Stromal cell of bone marrow (primary cell): ENCODE measurements around the gene RABL6.
"Not testable (repeated sequence)": the region's sequence is repeated elsewhere in the genome, so short reads cannot be mapped to it uniquely, and the experiment has no call there.

Experiments
- DNase-seq: peaks from one replicate; pipeline ENCODE4 v3.0.0-alpha.2; 2012; ENCODE audit warnings: low read depth

The RABL6 gene

DNA sequence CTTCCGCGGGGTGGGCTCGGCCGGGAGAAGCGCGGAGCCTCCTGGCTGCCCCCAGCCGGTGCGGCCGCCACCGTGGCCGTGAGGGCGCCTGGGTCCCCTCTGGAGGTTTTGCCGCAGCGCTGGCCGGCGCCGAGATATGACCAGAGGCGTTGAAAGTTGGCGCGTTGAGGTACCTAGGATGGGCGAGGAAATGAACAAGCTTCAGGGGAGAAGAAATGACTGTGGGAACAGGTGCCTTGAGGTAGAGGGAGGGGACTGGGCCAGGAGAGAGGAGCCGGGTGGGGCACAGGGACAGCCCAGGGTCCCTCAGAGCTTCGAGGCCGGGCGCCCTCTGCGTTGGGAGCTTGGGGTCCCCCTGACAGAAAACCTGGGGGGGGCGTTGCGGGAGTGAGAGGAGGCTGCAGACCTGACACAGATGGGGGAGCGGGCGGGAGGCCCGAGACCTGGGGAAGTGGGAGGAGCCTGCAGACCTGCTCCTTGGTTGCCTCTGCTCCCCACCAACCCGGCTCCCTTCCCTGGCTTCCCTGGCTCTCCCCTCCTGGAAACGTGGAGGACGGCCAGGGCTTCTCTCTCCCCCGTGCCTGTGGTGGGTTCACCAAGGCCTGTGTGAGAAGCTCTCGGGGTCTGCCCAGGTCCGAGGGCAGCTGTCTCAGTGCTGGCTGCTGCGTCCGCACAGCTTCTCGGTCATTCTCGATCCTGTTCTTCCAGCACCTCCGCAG, 14.2 kb downstream of the RABL6 start:
- DNase-seq = no peak

DNA sequence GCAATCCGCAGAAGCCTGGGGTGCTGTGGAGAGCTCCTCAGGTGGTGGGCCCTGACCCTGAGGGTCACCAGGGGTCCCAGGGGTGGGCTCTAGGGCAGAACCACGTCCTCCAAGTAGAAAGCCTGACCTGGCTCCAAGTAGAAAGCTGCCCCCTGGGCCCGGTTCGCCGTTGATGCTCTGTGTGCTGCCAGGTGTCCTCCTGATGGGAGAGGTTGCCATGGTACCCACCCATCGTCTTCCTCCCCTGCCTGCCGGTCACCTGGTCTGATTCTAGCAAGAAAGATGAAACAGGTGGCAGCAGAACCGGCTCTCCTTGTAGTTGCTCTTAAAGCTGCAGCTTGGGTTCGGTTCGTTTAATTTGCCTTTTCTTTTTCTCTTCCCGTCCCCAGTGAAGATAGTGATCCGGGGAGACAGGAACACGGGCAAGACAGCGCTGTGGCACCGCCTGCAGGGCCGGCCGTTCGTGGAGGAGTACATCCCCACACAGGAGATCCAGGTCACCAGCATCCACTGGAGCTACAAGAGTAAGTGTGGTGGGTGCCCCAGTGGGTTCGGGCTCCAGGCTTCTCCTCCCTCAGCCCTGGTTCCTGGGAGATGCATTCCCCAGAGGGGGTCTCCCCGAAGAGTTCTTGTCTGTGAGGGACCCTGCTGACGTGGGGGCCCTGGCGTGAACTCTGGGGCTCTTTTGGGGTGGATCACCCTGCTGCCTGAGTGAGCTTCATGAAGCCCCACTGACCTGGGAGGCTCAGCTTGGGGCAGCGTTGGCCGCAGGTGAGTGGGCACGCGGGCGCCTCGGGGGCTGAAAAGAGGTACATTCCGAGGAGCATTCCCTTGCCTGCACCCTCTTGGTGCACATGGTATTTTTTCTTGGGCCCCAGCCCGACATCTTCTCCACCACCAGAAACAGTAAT, 15.6 kb downstream of the RABL6 start:
- DNase-seq = no peak

DNA sequence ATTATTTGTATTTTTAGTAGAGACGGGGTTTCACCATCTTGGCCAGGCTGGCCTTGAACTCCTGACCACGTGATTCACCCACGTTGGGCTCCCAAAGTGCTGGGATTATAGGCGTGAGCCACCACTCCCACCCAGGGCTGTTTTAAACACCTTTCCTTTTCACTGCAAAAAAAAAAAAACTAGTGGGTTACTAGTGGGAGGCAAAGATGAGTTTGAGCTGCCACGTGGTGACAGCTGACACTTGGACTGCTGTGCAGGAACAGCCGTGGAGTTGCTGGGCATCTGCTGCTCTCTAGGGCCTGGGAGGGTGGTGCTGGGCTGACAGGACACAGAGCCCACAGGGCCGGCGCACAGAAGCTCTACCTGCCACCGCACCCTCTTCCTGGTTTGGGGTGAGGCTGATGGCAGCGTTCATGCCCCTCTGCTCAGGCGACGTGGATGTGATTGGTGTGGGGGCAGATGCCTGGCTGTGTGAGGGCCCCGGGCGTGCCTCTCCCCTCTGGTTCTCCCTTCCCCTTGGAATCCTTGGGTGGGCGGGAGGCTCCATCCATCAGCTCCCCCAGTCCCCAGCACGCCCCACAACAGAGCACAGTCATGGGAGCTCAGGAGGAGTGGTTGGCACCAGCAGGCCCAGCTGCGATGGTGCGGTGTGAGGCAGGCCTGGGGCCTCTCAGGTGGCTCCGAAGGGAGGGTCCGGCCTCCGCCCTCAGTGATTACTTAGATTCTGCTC, 16.9 kb downstream of the RABL6 start:
- DNase-seq = no peak

DNA sequence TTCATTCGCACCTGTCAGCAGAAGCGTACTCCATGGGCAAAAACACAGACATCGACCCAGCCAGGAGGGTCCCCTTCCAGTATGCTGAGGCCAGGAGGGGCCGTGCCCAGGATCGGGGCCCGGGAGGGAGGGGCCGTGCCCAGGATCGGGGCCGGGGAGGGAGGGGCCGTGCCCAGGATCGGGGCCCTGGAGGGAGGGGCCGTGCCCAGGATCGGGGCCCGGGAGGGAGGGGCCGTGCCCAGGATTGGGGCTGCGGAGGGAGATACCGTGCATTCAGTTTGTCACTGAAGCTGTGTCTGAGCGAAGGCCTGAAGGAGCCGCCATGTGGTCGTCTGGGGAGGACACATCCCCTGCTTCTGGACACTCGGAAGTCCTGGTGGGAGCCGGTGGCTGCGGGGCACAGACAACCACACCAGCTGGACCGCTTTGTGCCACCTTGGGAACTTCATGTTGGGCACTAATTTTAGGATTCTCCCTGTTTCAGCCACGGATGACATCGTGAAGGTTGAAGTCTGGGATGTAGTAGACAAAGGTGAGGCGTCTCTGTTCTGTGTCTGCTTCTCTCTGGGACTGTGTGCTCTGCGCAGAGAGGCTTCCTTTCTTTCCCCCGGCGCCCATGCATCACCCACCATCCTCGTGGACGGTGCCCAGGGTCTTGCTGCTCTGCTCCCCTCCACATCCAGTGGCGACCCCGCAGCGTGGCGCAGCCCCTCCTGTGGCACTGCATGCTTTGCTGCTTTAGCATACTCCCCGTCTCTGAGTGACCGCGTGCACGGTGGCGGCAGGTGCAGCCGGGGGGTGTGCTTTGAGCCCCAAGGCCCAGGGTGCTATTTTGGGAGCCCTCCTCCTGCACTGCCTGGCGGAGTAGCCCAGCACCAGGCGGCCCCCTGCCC, 17.8 kb downstream of the RABL6 start:
- DNase-seq = no peak

DNA sequence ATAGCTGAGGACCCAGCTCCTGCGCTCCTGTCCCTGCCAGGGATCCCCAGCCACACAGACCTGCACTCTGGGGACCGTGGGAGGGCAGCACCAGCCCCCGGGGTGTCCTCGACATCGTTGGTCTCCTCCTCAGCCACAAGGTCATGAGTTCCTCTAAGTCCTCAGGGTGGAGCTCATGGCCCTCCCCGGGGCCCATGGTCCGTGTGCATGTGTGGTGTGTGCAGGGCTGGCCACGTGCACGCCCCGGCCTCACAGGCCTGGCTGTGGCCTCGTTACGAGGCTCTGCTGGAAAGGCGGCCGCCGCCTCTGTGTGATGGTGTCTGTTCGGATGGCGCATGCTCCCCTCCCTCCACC, 18.4 kb downstream of the RABL6 start:
- DNase-seq = no peak

DNA sequence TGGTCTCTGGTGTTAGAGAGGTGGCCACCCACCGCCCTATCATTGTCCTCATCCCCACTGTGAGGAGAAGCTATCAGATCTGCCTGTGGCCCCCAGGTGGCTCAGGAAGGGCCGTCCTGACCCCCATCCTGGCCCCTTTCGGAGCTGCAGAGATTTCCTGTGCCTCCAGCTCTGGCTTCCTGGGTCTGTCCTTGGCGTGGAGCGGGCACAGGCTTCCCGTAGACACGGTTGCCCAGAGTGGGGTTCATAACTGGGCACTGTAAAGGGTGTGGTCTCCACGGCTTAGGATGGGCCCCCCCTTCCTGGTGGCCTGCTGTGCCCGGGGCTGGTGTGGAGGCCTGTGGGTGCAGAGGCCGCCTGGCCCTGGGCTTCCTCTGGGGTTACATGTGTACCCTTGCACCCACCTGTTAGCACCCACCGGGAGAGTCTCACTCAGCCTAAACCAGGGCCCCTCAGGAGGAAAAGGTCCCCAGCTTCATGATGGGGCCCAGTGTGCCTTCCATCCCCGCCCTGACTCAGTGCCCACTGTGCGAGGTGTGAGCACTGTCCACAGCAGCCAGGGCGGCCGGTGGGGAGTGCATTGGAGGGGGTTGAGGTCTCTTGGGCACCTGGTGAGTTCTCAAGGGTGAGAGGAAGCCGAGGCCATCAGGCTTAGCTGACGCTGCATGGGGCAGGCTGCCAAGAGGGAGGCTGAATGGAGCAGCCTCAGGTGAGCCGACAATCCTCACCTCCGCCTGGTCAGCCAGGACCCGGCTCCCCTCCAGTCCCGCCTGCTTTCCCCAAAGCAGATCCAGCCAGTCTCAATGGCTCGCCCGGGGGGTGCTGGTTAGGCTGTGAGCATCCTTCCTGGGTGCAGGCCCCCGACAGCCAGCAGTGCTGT, 19.2 kb downstream of the RABL6 start:
- DNase-seq = no peak

DNA sequence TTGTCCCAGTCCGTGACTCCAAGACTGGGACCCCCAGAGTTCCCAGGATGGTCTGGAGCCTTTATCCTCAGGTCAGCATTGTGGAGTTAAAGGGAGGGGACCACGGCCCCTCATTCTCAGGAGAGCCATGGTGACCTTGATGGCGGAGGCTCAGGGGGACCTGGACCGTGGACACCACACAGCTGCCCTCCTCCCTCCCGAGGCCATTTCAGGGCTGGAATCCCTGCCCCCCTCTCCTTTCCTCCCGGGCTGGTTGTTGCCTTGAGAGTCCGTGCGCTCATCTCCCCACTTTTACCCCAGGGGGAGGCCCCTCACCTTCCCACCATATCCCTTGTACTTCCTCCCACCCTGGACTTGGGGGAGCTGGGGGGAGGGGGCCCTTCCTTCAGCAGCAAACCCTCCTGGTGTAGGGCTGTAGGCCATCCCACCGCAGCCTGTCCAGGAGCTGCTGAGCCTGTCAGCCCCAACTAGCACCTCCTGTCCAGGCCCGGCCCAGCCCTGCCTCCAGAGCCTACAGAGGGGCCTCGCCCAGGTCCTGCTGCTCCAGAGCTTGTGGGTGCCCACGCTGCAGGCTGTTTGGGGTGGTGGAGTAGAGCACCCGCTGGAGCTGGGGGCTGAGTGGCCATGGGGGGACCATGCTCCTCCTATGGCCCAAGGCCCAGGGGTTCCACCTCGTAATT, 20.2 kb downstream of the RABL6 start:
- no peak for DNase-seq

DNA sequence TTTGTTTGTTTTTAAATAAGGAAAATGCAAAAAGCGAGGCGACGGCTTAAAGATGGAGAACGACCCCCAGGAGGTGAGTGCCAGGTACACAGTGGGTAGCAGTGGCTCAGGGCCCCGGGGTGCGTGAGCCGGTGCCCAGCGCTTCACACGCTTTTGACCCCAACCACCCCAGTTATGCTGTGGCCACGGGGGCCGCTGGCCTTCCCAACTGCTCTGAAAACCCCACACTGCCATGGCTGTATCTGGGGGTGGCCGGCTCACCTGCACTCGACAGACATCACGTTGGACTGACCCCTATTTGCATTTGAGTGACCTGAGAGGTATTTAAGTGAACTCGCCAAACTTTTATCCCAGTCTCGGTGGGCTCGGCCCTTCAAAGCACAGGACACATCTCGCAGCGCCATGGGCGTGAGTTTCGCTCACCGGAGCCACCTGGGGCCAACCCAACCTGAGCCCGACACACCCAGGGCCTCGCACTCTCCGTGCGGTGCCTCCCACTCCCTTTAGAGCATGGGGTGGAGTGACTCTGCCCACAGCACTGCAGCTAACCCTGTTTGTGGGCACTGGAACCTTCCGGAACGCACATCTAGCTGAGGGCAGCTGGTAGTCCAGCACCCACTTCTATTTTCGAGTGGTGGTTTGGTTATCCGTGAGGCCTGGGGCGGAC, 20.9 kb downstream of the RABL6 start:
- no peak for DNase-seq

DNA sequence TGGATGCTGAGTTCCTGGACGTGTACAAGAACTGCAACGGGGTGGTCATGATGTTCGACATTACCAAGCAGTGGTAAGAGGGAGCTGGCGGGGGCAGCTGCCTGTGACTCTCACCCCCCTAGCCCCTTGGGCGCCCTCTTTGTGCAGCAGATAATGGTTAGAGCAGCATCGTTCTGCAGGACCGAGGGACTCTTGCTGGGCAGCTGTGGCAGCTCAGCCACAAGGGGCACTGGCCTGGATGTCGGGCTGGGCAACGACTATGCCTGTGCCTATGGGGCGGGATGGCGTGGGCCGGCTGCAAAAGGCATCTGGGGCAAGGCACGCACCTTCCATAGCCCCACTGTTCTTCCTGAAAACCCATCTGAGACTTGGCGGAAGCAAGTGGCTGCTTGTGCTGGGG, 21.7 kb downstream of the RABL6 start:
- no peak for DNase-seq

DNA sequence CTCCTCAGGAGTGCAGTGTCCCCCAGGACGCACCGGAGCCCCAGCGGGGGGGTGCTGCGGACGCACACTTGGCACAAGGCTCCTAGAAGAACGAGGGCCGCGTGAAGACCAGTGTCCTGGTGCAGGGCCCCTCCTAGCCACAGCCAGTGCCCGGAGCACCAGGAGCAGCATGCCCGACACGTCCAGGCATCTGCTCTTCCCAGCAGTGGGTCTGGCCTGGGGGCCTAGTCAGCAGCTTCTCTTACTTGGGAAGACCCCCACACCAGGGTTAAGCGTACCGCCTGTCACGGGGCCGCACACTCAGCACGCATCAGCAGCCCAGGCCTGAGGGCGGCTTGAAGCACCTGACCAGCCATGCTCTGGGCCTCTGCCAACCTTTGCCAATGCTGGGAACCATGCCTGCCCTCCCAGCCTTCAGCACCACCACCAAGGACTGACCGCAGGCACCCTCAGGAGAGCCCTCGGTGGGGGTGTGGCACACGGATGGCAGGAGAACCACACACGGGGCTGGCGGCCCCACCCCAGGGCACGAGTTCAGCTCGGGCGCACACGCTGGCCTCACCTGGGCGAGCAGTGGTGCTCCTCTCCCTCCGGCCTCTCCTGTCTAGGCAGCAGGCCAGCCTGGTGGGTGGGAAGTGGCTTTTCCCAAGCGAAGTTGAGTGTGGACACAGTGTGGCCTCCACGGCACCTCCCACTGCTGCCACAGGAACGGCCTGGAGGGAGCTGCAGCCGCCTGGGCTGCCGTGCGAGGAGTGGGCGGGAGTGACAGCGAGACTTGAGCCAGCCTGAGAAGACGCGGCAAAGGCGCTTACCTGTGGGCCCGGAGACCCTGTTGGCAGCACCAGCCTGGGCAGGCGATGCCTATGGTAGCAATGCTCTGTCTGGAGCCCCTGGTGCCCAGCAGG, 22.5 kb downstream of the RABL6 start:
- no peak for DNase-seq

DNA sequence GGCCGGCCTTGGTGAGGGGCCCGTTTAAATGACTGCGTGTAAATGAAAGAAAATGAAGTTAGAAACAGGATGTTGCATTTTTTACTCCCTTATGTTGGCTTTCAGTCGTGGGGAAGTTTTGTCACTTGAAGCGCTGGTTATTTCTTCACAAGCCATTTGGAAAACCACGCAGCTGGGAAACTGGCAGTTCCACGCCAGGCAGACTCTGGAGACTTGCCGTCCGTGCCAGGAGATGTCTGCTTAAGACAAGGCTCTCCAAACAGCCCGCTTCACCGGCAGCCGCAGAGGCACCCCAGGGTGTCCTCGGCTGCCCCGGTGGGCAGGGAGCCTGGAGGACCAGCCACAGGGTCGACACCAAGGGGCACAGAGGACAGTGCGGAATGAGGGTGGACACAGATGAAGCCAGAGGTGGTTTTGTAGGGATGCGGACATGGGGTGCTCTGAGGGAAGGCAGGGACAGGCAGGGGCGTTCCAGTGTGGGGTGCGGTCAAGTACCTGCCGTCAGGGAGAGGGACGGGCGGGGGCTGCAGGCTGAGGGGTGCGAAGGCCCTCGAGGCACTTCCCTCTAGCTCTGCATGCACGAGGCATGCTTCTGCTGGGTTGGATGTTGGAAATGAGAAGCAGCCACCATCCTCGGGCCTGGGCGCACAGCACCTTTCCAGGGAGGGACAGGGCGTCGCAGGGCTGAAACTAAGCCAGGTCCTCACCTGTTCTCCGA, 23.4 kb downstream of the RABL6 start:
- DNase-seq = no peak

DNA sequence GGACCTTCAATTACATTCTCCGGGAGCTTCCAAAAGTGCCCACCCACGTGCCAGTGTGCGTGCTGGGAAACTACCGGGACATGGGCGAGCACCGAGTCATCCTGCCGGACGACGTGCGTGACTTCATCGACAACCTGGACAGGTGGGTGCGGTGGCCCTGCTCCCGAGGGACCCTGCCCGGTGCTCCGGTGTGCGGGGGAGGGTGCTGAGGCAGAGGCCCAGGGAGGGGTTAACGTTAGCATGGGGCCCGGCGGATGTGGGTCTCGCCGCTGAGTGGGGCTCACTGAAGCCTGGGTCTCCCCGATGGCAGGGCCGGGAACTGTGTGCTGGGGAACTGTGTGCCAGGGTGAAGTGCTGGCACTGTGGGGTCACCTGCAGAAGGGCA, 24.0 kb downstream of the RABL6 start:
- DNase-seq = no peak

DNA sequence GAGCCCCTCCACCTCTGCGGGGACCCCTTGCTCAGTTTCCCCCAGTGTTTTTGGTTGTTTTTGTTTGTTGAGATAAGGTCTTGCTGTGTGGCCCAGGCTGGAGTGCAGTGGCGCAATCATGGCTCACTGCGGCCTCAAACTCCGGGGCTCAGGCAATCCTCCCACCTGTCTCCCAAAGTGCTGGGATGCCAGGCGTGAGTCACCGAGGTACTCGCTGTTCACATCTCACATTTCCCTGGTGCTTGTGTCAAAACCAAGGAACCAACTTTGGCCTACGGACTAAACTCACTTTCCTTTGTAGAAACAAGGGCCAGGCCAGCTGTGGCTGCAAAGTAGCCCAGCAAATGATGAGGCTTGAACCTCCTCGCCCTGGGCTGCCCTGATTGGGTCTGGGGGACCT, 24.8 kb downstream of the RABL6 start:
- no peak for DNase-seq

DNA sequence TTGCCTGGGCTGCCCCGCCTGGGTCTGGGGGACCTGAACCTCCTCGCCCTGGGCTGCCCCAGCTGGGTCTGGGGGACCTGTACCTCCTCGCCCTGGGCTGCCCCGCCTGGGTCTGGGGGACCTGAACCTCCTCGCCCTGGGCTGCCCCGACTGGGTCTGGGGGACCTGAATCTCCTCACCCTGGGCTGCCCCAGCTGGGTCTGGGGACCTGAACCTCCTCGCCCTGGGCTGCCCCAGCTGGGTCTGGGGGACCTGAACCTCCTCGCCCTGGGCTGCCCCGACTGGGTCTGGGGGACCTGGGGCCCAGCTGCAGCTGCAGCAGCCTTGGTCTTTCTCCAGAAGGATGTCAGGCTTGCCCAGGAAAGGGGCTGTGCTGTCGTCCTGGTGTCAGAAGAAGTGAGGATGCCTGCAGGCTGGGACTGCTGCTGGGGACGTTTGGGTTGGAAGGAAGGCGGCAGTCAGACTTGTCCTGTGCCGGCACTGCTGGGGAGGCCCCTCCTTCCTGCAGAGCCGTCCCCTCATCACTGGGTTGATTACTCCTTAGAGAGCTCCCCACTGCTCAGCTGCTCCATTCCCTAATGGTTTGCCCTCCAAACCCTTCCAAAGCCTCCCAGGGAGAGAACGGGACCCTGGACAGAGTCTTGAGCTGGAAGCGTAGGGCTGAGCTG, 25.8 kb downstream of the RABL6 start:
- DNase-seq = not testable (repeated sequence)

DNA sequence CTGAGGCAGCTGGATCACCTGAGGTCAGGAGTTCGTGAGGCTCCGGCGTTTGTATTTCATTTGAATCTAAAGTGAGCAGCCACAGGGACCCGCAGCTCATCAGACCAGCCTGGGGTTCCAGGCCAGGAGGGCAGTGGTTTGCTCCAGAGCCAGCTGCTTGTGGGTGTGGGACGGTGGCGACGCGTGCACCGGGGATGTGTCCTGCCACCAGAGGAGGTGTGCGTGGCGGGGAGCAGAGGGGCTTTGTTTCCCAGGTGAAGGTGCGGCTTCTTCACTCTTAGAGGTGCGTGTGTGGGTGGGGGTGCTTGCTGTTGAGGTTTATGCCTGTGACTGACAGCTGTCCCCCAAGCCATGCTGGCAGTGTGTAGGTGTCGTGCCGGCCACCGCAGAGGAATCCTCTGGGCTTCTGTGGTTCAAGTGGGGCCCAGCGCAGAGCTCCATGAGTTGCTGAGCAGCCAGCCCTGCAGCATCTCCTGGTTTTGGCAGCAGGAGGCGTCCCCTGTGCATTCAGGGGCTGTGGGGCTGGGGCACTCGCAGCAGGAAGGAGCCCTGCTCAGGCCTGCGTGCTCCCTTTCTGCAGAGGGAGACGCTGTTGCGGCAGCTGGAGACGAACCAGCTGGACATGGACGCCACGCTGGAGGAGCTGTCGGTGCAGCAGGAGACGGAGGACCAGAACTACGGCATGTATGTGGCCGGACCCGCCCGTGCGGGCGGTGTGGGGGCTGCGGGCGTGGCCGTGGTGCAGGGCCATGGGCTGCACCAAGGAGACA, 27.6 kb downstream of the RABL6 start:
- DNase-seq = no peak
